ENCODE data around the gene ZBED1.
A peak's percentile ranks its signal among the peaks of the same experiment; 100 is the strongest.

- peak; percentile 73; the same call in 1 of the 2 replicates for TF ChIP-seq YY1 (IDR thresholded peaks at IDR 0.05; ENCODE audit: low read depth)
- TF ChIP-seq ZBTB7A (IDR thresholded peaks at IDR 0.05; ENCODE audit: low read depth) = no peak
- TF ChIP-seq EP300 (IDR thresholded peaks at IDR 0.05; ENCODE audit: borderline replicate concordance) = 0 out of 2 replicates have a peak, but pooled peaks have one; percentile 14
- no peak for TF ChIP-seq TAF1 (IDR thresholded peaks at IDR 0.05; ENCODE audit: low read depth)
- no peak for TF ChIP-seq EGR1 (IDR thresholded peaks at IDR 0.05)
Measured at GRCh38 chrX:2463973-2464676, 36.7 kb downstream of the ZBED1 start.
